ENCODE results near the gene KLC4.

DNA sequence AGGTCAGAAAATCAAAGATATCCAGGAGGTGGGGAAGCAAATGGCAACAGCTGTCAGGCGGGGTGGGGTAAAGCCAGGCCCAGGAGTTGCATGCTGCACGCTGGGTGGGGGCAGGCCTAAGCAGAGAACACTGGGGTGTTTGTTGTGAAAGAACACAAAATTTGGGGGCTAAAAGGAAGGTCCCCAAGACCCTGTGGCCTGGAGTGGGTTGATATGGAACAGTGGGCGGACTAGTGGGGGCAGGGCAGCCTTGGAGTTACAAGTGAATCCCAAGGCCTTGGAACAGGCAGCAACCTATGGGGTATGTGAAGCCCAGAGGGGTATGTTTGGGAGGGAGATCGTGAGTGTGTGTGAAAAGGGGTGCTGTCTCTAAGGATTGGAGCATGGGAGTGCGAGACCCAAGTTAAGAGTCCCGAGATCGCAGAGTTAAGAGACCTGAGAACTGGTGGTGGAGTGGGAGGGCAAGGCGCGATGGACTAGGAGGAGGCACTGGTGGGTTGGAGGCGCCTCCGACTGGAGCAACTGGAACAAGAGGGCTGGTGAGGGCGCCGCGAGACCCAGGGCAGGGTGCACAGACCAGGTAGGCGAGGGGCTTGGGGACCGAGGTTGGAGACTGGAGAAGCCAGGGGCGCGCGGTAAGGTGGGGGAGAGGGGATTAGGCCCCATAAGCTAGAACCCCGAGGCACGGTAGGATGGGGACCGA, 6.4 kb upstream of the KLC4 start:
- TF ChIP-seq, protein P1, sequence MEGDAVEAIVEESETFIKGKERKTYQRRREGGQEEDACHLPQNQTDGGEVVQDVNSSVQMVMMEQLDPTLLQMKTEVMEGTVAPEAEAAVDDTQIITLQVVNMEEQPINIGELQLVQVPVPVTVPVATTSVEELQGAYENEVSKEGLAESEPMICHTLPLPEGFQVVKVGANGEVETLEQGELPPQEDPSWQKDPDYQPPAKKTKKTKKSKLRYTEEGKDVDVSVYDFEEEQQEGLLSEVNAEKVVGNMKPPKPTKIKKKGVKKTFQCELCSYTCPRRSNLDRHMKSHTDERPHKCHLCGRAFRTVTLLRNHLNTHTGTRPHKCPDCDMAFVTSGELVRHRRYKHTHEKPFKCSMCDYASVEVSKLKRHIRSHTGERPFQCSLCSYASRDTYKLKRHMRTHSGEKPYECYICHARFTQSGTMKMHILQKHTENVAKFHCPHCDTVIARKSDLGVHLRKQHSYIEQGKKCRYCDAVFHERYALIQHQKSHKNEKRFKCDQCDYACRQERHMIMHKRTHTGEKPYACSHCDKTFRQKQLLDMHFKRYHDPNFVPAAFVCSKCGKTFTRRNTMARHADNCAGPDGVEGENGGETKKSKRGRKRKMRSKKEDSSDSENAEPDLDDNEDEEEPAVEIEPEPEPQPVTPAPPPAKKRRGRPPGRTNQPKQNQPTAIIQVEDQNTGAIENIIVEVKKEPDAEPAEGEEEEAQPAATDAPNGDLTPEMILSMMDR (IDR thresholded peaks at IDR 0.05), result no peak
- TF ChIP-seq POLR2A (IDR thresholded peaks at IDR 0.05), result no peak

All from breast epithelium (tissue), 3 donors.